ENCODE measurements around the gene TUBA4A.
"Not testable (repeated sequence)": the region's sequence is repeated elsewhere in the genome, so short reads cannot be mapped to it uniquely, and the experiment has no call there.

TUBA4A gene

GRCh38 chr2:219272995-219273394, 19.3 kb upstream of the TUBA4A start:
- DNase-seq: peak; percentile 21
- in situ Hi-C loops (cut with HindIII; ENCODE audit: low pct_ligation_motif_present, low pct_unique_long_range_greater_than_20kb, low sequenced_read_pairs): no loop called here

GRCh38 chr2:219272356-219272755, 18.6 kb upstream of the TUBA4A start:
- peak; percentile 44 for DNase-seq
- in situ Hi-C loops (cut with HindIII; ENCODE audit: low pct_ligation_motif_present, low pct_unique_long_range_greater_than_20kb, low sequenced_read_pairs): no loop called here

- DNase-seq: no peak
- in situ Hi-C loops (cut with HindIII; ENCODE audit: low pct_ligation_motif_present, low pct_unique_long_range_greater_than_20kb, low sequenced_read_pairs): no loop called here
Observed at GRCh38 chr2:219271021-219271420, 17.3 kb upstream of the TUBA4A start.

GRCh38 chr2:219270055-219270372, 16.3 kb upstream of the TUBA4A start:
- in situ Hi-C loops (cut with HindIII; ENCODE audit: low pct_ligation_motif_present, low pct_unique_long_range_greater_than_20kb, low sequenced_read_pairs): no loop called here
- DNase-seq: no peak

GRCh38 chr2:219269362-219270054, 15.8 kb upstream of the TUBA4A start:
- in situ Hi-C loops (cut with HindIII; ENCODE audit: low pct_ligation_motif_present, low pct_unique_long_range_greater_than_20kb, low sequenced_read_pairs): no loop called here
- peak; percentile 16 for DNase-seq

GRCh38 chr2:219268294-219268693, 14.6 kb upstream of the TUBA4A start:
- in situ Hi-C loops (cut with HindIII; ENCODE audit: low pct_ligation_motif_present, low pct_unique_long_range_greater_than_20kb, low sequenced_read_pairs): no loop called here
- DNase-seq: no peak

- in situ Hi-C loops (cut with HindIII; ENCODE audit: low pct_ligation_motif_present, low pct_unique_long_range_greater_than_20kb, low sequenced_read_pairs): no loop called here
- DNase-seq: no peak
Observed at GRCh38 chr2:219266886-219267285, 13.2 kb upstream of the TUBA4A start.

- in situ Hi-C loops (cut with HindIII; ENCODE audit: low pct_ligation_motif_present, low pct_unique_long_range_greater_than_20kb, low sequenced_read_pairs): no loop called here
- no peak for DNase-seq
Observed at GRCh38 chr2:219266232-219266631, 12.5 kb upstream of the TUBA4A start.

- in situ Hi-C loops (cut with HindIII; ENCODE audit: low pct_ligation_motif_present, low pct_unique_long_range_greater_than_20kb, low sequenced_read_pairs): no loop called here
- no peak for DNase-seq
Observed at GRCh38 chr2:219261024-219261855, 7.5 kb upstream of the TUBA4A start.

- DNase-seq; in situ Hi-C loops (cut with HindIII; ENCODE audit: low pct_ligation_motif_present, low pct_unique_long_range_greater_than_20kb, low sequenced_read_pairs): not testable (repeated sequence)
Observed at GRCh38 chr2:219258942-219259341, 5.2 kb upstream of the TUBA4A start.

GRCh38 chr2:219254590-219255201, 978 bp upstream of the TUBA4A start:
- in situ Hi-C loops (cut with HindIII; ENCODE audit: low pct_ligation_motif_present, low pct_unique_long_range_greater_than_20kb, low sequenced_read_pairs): no loop called here

GRCh38 chr2:219252900-219253752, 592 bp downstream of the TUBA4A start, which contains the start of gene TUBA4B:
TUBA4B (plus strand) TSS chr2:219253243; CDS start chr2:219253408, 165 bp downstream.
- DNase-seq: peak; percentile 56
- in situ Hi-C loops (cut with HindIII; ENCODE audit: low pct_ligation_motif_present, low pct_unique_long_range_greater_than_20kb, low sequenced_read_pairs): no loop called here

More at GRCh38 chr2:219254590-219255201, 978 bp upstream of the TUBA4A start:
- DNase-seq: no peak

- no peak for DNase-seq
Observed at GRCh38 chr2:219252570-219252899, 1.2 kb downstream of the TUBA4A start.

GRCh38 chr2:219252084-219252483, 1.6 kb downstream of the TUBA4A start:
- no peak for DNase-seq
- in situ Hi-C loops (cut with HindIII; ENCODE audit: low pct_ligation_motif_present, low pct_unique_long_range_greater_than_20kb, low sequenced_read_pairs): no loop called here

More at GRCh38 chr2:219252570-219252899, 1.2 kb downstream of the TUBA4A start:
- in situ Hi-C loops (cut with HindIII; ENCODE audit: low pct_ligation_motif_present, low pct_unique_long_range_greater_than_20kb, low sequenced_read_pairs): no loop called here

GRCh38 chr2:219251656-219252055, 2.1 kb downstream of the TUBA4A start:
- in situ Hi-C loops (cut with HindIII; ENCODE audit: low pct_ligation_motif_present, low pct_unique_long_range_greater_than_20kb, low sequenced_read_pairs): no loop called here
- DNase-seq: no peak

GRCh38 chr2:219250049-219250781, 3.5 kb downstream of the TUBA4A start:
- in situ Hi-C loops (cut with HindIII; ENCODE audit: low pct_ligation_motif_present, low pct_unique_long_range_greater_than_20kb, low sequenced_read_pairs): no loop called here
- DNase-seq: no peak

- in situ Hi-C loops (cut with HindIII; ENCODE audit: low pct_ligation_motif_present, low pct_unique_long_range_greater_than_20kb, low sequenced_read_pairs): no loop called here
- peak; percentile 97 for DNase-seq
Observed at GRCh38 chr2:219249203-219249980, 4.3 kb downstream of the TUBA4A start.
